Heart left ventricle (tissue), 13 donors: ENCODE results near the gene SCAMP4.

Experiments
- CTCF ChIP-seq, 12 donors: fragments of 200-600 bp; sonication (generic) in 4 of 12; IDR thresholded peaks; one replicate each; pipeline versions ENCODE4 v1.5.0 to v1.8.0; 2018 to 2022; ENCODE audit warnings: antibody characterized with exemption in 12 of 12, mild to moderate bottlenecking in 5 of 12
- POLR2A ChIP-seq, 2 donors: fragments of 450-650 bp; IDR thresholded peaks; one replicate each; pipeline ENCODE4 v1.6.1; 2017; ENCODE audit warnings: antibody characterized with exemption in 2 of 2, mild to moderate bottlenecking in 2 of 2, moderate library complexity in 2 of 2
- donor health status: ischemic (EF 13 %, LVEDD 7.1; RV severe dilation, severe dysfunction).
- donor health status: DM: no; HTN: yes; CAD: no.
- donor health status: DM: no; HTN: no; CAD: no.
- donor health status: ischemic (EF 25% LVEDD 6.9; RV normal size, moderate dysfunction).
- donor health status: ischemic (EF 25% LVEDD 5.7; RV mildly dilated, moderate dysfunction).
- donor health status: ischemic (EF 35%, LVEDD 5.7; RV mildly dilated, moderate dysfunction).
- donor health status: nonischemic (EF 11% LVEDD 7.7; RV severe dilation, severe dysfunction).
- donor health status: DM: yes; HTN: yes; CAD: no.
- donor health status: PGD.
- donor health status: ischemic (EF 29% LVEDD 5.4; RV normal size, mild dysfunction).
- donor health status: nonischemic (EF 23%, LVEDD 6.1; RV moderate dilation, normal function).

DNA sequence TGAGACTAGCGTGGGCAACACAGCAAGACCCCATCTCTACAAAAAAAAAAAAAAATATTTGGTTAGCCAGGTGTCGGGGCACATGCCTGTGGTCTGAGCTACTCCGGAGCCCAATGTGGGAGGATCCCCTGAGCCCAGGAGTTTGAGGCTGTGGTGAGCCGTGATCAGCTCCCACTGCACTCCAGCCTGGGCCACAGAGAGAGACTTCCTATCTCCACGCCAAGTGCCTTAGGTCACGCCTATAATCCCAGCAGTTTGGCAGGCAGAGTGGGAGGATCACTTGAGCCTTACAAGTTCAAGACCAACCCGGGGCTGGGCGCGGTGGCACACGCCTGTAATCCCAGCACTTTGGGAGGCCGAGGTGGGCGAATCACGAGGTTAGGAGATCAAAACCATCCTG, 8.7 kb upstream of the SCAMP4 start:
- no peak for TF ChIP-seq CTCF (IDR thresholded peaks at IDR 0.05)
- TF ChIP-seq POLR2A (IDR thresholded peaks at IDR 0.05), result no peak
